ENCODE measurements around the gene PARD3. TPM values are rescaled to one million over a fixed set of nuclear protein-coding genes. Genes with fewer than 3 reads are reported as not detected.

Gene PARD3
- total RNA-seq, 1 experiment from 2014 or later: 46.3 TPM

DNA sequence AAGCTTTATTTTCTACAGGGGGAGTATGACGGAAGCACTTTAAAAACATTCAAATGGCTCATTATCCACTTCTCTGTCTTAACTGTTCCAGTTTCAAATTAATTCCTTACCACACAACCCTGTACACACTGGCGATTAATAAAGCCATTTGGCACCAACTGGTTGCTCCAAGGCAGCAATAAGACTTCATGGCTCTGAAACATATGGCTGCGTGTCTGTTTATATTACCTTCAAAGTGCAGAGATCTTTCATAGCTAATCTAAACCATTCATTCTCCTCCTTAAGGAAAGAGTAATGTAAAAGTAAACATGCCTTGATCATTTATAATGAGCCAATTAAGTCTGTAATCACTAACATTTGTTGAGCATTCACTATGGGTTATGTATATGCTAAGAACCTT, 325.7 kb downstream of the PARD3 start:
- ChIA-PET POLR2A (no interaction called here), CTCF (no interaction called here), RAD21 (ENCODE audit: low non-redundant PET in 1 of 2, low total read pairs in 2 of 2, uncharacterized antibody in 2 of 2, unreplicated experiment in 2 of 2) (no interaction called here)
- BruUV-seq (replicated peaks): no TSS peak
- no peaks in the 10 kb centered on the region for H3K27me3 ChIP-seq (ENCODE audit: insufficient read depth, low read length)
- DNase-seq (ENCODE audit: low read depth, low spot score): no peak
- no peaks in the 10 kb centered on the region for H3K9me3 ChIP-seq (ENCODE audit: control insufficient read depth in 1 of 2, insufficient read depth in 1 of 2, low read depth in 1 of 2, low read length in 2 of 2)
- no peak for ATAC-seq
- TF ChIP-seq ZNF274 (IDR thresholded peaks at IDR 0.05; ENCODE audit: low read depth, low read length) (no peak), ELF1 (IDR thresholded peaks at IDR 0.05; ENCODE audit: borderline replicate concordance, low read depth) (no peak), POLR2AphosphoS5 (IDR thresholded peaks at IDR 0.05; ENCODE audit: low read depth, low read length) (no peak), RAD21 (IDR thresholded peaks at IDR 0.05; ENCODE audit: low read depth) (no peak), CEBPB (IDR thresholded peaks at IDR 0.05; ENCODE audit: low read depth) (no peak), JUND (IDR thresholded peaks at IDR 0.05) (no peak), POLR2A (IDR thresholded peaks at IDR 0.05; ENCODE audit: borderline replicate concordance, extremely low read depth, insufficient read depth, insufficient read length) (no peak), EZH2 (IDR thresholded peaks at IDR 0.05) (no peak), SRF (IDR thresholded peaks at IDR 0.05; ENCODE audit: low read depth) (no peak), FOSL1 (IDR thresholded peaks at IDR 0.05; ENCODE audit: low read depth) (no peak), EZH2phosphoT487 (IDR thresholded peaks at IDR 0.05; ENCODE audit: borderline replicate concordance) (no peak), EGR1 (IDR thresholded peaks at IDR 0.05; ENCODE audit: low read depth) (no peak), CBX3 (IDR thresholded peaks at IDR 0.05; ENCODE audit: low read depth) (no peak), SP1 (IDR thresholded peaks at IDR 0.05; ENCODE audit: low read depth) (no peak), SIN3A (IDR thresholded peaks at IDR 0.05; ENCODE audit: low read depth) (no peak)
- TF ChIP-seq, protein P1, sequence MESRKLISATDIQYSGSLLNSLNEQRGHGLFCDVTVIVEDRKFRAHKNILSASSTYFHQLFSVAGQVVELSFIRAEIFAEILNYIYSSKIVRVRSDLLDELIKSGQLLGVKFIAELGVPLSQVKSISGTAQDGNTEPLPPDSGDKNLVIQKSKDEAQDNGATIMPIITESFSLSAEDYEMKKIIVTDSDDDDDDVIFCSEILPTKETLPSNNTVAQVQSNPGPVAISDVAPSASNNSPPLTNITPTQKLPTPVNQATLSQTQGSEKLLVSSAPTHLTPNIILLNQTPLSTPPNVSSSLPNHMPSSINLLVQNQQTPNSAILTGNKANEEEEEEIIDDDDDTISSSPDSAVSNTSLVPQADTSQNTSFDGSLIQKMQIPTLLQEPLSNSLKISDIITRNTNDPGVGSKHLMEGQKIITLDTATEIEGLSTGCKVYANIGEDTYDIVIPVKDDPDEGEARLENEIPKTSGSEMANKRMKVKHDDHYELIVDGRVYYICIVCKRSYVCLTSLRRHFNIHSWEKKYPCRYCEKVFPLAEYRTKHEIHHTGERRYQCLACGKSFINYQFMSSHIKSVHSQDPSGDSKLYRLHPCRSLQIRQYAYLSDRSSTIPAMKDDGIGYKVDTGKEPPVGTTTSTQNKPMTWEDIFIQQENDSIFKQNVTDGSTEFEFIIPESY (IDR thresholded peaks at IDR 0.05; ENCODE audit: extremely low read depth, insufficient replicate concordance, low read length): no peak
- TF ChIP-seq, protein P2, sequence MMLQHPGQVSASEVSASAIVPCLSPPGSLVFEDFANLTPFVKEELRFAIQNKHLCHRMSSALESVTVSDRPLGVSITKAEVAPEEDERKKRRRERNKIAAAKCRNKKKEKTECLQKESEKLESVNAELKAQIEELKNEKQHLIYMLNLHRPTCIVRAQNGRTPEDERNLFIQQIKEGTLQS (IDR thresholded peaks at IDR 0.05): no peak
- TF ChIP-seq, protein P3, sequence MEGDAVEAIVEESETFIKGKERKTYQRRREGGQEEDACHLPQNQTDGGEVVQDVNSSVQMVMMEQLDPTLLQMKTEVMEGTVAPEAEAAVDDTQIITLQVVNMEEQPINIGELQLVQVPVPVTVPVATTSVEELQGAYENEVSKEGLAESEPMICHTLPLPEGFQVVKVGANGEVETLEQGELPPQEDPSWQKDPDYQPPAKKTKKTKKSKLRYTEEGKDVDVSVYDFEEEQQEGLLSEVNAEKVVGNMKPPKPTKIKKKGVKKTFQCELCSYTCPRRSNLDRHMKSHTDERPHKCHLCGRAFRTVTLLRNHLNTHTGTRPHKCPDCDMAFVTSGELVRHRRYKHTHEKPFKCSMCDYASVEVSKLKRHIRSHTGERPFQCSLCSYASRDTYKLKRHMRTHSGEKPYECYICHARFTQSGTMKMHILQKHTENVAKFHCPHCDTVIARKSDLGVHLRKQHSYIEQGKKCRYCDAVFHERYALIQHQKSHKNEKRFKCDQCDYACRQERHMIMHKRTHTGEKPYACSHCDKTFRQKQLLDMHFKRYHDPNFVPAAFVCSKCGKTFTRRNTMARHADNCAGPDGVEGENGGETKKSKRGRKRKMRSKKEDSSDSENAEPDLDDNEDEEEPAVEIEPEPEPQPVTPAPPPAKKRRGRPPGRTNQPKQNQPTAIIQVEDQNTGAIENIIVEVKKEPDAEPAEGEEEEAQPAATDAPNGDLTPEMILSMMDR (IDR thresholded peaks at IDR 0.05 in 2 of 3, conservative IDR thresholded peaks at IDR 0.05 in 1 of 3; ENCODE audit: borderline replicate concordance in 1 of 3, insufficient read depth in 1 of 3, low read depth in 2 of 3, low read length in 2 of 3): no peak
- TF ChIP-seq, protein P4, sequence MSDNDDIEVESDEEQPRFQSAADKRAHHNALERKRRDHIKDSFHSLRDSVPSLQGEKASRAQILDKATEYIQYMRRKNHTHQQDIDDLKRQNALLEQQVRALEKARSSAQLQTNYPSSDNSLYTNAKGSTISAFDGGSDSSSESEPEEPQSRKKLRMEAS (IDR thresholded peaks at IDR 0.05): no peak
- no peak overlapping the region for H3K9ac ChIP-seq (ENCODE audit: low read length)
- no peak overlapping the region for H3K27ac ChIP-seq (ENCODE audit: low read depth, low read length)
- peaks cover 2 to 13% of the 10 kb centered on the region in 2 experiments; a peak in 2 of 4 replicates for H3K4me1 ChIP-seq (ENCODE audit: control insufficient read depth in 1 of 2, insufficient read depth in 2 of 2, low read length in 2 of 2)
- H3K36me3 ChIP-seq (ENCODE audit: control insufficient read depth in 1 of 2, insufficient read depth in 2 of 2, low read length in 2 of 2): no peaks in the 10 kb centered on the region
- H3K79me2 ChIP-seq (ENCODE audit: insufficient read depth, low read length): no peaks in the 10 kb centered on the region
- no peaks in the 10 kb centered on the region for H4K20me1 ChIP-seq (ENCODE audit: insufficient read depth)
- no peaks in the 10 kb centered on the region for H3K9me2 ChIP-seq (ENCODE audit: insufficient read depth)
- no peak overlapping the region for H2AFZ ChIP-seq (ENCODE audit: low read depth, low read length, poor library complexity, severe bottlenecking)
- intact Hi-C loops (cut with micrococcal nuclease): no loop called here
- no peak overlapping the region; the same call in 1 of the 2 replicates for H3K4me2 ChIP-seq (ENCODE audit: low read length)
- no peak overlapping the region for H3K4me3 ChIP-seq (replicated peaks in 1 of 2; ENCODE audit: low read depth in 1 of 2, low read length in 2 of 2)

All from HCT116 (cell line).